Iris pigment epithelial cell (primary cell): ENCODE results near the gene ICAM3.

Source experiments
- DNase-seq: peaks from one replicate; pipeline ENCODE4 v3.0.0-alpha.2; 2011; ENCODE audit warnings: low read depth

ICAM3 gene

DNA sequence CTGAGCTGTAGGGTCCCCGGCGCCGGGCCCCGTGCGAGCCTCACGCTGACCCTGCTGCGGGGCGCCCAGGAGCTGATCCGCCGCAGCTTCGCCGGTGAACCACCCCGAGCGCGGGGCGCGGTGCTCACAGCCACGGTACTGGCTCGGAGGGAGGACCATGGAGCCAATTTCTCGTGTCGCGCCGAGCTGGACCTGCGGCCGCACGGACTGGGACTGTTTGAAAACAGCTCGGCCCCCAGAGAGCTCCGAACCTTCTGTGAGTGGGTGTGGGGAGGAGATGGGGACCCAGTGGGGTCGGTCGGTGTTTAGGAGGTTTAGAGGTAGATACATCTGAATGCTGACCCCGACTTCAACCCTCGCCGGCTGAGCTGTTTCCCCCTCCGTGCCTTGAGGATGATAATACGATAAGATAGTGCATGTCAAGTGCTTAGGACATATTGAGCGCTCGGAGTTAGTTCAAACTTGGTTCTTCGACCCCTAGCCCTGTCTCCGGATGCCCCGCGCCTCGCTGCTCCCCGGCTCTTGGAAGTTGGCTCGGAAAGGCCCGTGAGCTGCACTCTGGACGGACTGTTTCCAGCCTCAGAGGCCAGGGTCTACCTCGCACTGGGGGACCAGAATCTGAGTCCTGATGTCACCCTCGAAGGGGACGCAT lies 47.7 kb downstream of the ICAM3 start:
- DNase-seq: no peak

DNA sequence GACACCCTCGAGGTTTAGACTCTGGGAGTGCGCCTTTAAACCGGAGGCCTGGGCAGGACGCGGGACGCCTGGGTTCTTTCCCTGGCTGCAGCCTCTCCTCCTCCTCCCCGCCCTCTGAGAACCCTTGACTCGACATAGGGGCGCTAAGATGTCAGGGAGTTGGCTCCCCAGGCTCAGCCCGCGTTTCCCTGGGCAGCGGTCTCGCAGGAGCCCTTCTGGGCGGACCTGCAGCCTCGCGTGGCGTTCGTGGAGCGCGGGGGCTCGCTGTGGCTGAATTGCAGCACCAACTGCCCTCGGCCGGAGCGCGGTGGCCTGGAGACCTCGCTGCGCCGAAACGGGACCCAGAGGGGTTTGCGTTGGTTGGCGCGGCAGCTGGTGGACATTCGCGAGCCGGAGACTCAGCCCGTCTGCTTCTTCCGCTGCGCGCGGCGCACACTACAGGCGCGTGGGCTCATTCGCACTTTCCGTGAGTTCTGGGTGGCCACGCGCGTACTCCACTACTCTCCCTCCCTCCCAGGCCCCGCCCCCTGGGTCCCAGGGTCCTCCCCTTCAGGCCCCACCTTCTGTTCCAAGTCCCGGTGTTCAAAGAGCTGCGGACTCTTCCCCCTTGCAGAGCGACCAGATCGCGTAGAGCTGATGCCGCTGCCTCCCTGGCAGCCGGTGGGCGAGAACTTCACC lies 48.4 kb downstream of the ICAM3 start:
- DNase-seq: peak; percentile 41

DNA sequence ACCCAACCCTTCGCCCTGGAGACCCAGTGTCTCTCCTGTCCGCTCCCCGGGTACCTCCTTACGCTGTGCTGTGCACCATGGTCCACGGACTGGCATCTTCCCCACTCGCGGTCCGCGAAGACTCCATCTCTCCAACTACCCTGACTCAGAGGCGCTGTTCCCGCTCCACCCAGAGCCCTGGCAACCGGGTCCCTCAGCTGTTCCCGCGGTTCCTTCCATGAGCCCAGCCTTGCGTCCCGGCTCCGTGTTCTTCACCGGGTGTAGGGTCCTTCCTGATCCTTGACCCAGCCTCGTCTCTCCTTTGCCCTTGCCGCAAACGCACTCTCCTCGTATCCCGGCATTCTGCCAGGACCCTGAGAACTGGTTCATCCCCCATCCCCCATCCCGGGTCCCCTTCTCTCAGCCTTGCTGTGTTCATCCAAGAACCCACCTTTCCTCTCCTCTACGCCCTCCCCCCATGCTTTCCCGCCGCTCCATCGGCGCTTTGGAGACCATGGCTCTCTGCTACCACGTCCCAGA lies 49.0 kb downstream of the ICAM3 start:
- no peak for DNase-seq

DNA sequence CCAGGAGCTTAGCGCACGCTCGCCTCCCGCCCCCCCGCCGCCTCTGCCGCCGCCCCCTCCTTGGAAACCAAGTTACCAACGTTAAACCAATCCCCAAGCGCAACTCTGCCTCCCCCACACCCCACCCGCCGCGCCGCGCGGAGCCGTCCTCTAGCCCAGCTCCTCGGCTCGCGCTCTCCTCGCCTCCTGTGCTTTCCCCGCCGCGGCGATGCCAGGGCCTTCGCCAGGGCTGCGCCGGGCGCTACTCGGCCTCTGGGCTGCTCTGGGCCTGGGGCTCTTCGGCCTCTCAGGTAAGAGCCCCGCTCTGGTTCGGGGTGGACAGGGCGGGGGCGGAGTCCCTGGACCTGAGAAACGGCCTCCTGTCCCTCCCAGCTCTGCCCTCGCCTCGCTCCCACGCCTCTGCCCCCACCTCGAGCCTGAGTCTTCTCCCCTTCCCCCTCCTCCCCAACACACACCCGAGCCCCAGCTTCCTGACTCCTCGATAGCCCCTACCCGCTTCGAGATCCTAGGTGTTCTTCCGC lies 49.5 kb downstream of the ICAM3 start, which contains the start of gene ICAM5:
ICAM5 (plus strand) TSS at position 117 of the 521 bp plus-strand sequence; CDS start at position 209, 92 bp downstream.
- no peak for DNase-seq

DNA sequence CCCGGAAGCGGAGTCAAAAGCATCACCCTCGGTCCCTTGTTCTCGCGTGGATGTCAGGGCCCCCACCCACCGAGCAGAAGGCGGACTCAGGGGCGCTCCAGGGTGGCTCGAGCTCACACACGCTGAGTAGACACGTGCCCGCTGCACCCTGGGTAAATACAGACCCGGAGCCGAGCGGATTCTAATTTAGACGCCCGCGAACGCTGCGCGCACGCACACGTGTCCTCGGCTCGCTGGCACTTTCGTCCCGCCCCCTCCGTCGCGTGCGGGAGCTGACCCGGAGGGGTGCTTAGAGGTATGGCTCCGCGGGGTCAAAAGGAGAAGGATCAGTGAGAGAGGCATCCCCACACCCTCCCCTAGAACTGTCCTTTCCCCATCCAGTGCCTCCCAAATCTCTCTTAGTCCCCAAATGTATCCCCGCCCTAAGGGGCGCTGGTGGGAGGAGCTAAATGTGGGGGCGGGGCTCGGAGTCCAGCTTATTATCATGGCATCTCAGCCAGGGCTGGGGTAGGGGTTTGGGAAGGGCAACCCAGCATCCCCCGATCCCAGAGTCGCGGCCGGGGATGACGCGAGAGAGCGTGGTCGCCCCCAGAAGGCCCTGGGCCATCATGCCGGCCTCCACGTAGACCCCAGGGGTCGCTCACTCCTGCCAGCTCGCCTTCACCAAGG lies 50.1 kb downstream of the ICAM3 start:
- DNase-seq: peak; percentile 63

DNA sequence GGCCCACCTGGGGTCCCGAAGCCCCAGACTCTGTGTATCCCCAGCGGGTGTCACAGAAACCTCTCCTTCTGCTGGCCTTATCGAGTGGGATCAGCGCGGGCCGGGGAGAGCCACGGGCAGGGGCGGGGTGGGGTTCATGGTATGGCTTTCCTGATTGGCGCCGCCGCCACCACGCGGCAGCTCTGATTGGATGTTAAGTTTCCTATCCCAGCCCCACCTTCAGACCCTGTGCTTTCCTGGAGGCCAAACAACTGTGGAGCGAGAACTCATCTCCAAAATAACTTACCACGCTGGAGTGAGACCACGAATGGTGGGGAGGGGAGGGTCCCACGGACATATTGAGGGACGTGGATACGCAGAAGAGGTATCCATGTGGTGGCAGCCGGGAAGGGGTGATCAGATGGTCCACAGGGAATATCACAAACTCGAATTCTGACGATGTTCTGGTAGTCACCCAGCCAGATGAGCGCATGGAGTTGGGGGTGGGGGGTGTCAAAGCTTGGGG lies 50.7 kb downstream of the ICAM3 start:
- DNase-seq: peak; percentile 83

DNA sequence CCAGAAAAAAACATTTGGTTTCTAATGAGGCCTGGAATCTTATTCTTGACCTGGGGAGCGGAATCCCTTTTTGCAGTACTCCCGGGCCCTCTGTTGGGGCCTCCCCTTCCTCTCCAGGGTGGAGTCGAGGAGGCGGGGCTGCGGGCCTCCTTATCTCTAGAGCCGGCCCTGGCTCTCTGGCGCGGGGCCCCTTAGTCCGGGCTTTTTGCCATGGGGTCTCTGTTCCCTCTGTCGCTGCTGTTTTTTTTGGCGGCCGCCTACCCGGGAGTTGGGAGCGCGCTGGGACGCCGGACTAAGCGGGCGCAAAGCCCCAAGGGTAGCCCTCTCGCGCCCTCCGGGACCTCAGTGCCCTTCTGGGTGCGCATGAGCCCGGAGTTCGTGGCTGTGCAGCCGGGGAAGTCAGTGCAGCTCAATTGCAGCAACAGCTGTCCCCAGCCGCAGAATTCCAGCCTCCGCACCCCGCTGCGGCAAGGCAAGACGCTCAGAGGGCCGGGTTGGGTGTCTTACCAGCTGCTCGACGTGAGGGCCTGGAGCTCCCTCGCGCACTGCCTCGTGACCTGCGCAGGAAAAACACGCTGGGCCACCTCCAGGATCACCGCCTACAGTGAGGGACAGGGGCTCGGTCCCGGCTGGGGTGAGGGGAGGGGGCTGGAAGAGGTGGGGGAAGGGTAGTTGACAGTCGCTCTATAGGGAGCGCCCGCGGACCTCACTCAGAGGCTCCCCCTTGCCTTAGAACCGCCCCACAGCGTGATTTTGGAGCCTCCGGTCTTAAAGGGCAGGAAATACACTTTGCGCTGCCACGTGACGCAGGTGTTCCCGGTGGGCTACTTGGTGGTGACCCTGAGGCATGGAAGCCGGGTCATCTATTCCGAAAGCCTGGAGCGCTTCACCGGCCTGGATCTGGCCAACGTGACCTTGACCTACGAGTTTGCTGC lies 52.4 kb downstream of the ICAM3 start, which contains the start of gene ICAM4:
ICAM4 (plus strand) TSS at position 153 of the 935 bp plus-strand sequence; CDS start at position 211, 58 bp downstream.
- DNase-seq: peak; percentile 70

DNA sequence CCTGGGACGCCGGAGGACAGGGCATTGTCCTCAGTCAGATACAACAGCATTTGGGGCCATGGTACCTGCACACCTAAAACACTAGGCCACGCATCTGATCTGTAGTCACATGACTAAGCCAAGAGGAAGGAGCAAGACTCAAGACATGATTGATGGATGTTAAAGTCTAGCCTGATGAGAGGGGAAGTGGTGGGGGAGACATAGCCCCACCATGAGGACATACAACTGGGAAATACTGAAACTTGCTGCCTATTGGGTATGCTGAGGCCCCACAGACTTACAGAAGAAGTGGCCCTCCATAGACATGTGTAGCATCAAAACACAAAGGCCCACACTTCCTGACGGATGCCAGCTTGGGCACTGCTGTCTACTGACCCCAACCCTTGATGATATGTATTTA lies 54.0 kb downstream of the ICAM3 start:
- DNase-seq: no peak

DNA sequence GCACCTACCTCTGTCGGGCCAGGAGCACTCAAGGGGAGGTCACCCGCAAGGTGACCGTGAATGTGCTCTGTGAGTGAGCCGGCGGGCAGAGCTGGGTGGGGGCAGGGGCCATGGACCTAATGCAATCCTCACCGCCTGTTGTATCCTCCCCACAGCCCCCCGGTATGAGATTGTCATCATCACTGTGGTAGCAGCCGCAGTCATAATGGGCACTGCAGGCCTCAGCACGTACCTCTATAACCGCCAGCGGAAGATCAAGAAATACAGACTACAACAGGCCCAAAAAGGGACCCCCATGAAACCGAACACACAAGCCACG lies 54.5 kb downstream of the ICAM3 start:
- no peak for DNase-seq

DNA sequence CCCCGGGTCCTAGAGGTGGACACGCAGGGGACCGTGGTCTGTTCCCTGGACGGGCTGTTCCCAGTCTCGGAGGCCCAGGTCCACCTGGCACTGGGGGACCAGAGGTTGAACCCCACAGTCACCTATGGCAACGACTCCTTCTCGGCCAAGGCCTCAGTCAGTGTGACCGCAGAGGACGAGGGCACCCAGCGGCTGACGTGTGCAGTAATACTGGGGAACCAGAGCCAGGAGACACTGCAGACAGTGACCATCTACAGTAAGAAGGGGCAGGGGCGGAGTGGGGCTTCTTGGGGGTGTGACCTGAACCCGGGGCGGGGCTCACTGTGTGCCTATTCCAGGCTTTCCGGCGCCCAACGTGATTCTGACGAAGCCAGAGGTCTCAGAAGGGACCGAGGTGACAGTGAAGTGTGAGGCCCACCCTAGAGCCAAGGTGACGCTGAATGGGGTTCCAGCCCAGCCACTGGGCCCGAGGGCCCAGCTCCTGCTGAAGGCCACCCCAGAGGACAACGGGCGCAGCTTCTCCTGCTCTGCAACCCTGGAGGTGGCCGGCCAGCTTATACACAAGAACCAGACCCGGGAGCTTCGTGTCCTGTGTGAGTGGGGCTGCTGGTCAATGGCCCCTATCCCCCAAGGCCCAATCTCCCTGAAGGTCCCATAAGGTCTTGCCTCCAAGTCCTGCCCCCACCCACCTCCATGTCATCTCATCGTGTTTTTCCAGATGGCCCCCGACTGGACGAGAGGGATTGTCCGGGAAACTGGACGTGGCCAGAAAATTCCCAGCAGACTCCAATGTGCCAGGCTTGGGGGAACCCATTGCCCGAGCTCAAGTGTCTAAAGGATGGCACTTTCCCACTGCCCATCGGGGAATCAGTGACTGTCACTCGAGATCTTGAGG lies 55.1 kb downstream of the ICAM3 start:
- DNase-seq: no peak
